T-helper 2 cell treated with Interferon-gamma antibody and Interleukin-4, amounts not matched to agents 100 ng/mL and 5 ng/mL, for 36 hours (primary cell): ENCODE measurements around the gene UFSP1. TPM values are rescaled to one million over a fixed set of nuclear protein-coding genes. Genes with fewer than 3 reads are reported as not detected.

Experiments
- intact Hi-C: fragments of 100-400 bp; cut with micrococcal nuclease; formaldehyde crosslinking; loops from one replicate; pipeline ENCODE4 v1.15.1; 2023
- total RNA-seq: library from RNA; stranded (reverse); gene quantifications from 2 replicates; pipeline ENCODE4 v1.2.3, GENCODE V29; 2022

UFSP1 gene
- total RNA-seq, 1 donor from 2014 or later, result 3.5 TPM

DNA sequence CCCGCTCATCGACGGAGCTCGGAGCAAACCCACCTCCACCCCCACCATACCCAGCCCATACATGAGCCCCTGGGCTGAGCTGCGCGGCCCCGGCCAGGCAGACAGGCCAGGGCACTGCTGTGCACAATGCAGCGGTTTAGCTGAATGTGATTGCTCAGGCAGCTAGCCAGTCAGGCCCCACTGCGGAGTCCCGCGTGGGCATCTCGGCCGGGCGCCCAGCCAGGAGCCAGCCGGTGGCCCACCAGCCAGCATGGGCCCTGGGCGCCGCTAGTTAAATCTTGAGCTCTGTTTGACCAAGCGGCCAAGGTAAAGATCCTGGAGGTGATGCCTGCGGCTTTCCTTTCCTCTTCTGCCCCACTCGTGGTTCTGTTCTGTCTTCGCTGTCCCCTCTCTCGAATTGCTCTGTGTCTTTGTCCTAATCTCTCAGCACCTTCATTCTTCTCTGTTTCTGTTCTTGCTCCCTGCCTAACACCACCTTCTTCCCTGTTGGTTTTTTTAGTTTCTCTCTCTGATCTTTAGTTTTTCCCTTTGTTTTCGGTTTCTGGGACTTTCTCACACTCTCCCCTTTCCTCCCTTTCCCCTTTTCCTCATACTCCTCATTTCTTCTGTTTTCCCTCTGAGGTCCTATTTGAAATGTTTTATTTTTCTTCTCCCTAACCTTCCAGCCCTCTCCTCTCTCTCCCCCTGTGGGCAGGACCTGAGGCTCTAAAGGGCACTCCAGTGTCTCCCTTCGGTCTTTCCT lies 6.6 kb downstream of the UFSP1 start:
- intact Hi-C loops, result loop anchor here (10.0 kb wide), 2 partner anchors 362 to 448 kb away; partner anchors contain the start of genes FIS1 and PPP1R35

DNA sequence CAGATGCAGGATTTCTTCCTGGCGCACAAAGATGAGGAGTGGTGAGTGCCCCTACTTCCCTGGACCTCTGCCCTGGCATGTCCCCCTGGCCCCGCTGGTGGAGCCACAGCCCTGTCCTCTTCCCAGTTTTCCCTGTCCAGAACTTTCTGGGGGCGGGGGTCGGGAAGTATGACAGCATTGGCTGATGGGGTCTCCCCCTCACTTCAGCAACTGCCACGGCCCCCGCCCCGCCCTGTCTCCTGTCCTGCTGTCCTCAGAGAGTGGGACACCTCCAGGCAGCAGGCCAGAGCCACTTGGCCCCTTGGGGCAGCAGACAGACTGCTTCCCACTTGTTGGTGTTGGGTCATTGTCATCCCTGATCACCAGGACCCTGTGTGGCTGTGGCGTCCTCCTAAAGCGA lies 7.3 kb downstream of the UFSP1 start:
- intact Hi-C loops, result loop anchor here (10.0 kb wide), 2 partner anchors 363 to 447 kb away; partner anchors contain the start of genes FIS1 and PPP1R35

DNA sequence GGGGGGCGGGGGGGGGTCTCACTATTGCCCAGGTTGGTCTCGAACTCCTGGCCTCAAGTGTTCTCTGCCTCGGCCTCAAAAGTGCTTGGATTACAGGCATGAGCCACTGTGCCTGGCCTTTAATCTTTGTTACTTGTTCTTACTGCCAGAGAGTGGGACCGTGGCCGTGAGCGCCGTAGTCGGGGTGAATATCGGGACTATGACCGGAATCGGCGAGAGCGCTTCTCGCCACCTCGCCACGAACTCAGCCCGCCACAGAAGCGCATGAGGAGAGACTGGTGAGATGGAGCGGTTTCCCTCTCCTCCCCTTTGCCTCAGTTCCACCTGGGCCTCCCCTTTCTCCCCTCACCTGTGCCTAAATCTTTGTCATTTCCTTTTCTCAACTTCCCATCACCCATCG lies 8.4 kb downstream of the UFSP1 start:
- intact Hi-C loops, result loop anchor here (10.0 kb wide), 2 partner anchors 364 to 446 kb away; partner anchors contain the start of genes FIS1 and PPP1R35

DNA sequence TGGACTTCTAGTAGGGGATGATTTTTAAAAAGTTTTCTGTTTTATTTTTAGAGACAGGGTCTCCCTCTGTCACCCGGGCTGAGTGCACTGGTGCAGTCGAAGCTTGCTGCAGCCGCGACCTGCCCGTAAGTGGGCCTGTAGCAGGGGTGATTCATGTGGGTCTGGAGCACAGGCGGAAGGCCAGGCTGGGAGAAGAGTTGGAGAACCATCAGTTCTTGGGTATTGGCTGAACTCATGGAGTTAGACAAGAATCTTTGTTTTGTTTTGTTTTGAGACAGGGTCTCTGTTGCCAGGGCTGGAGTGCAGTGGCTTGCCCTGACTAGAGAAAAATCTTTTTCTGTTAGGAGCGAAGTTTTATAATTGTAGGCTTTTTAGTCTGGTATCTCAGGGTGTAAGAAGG lies 8.9 kb downstream of the UFSP1 start:
- intact Hi-C loops, result loop anchor here (10.0 kb wide), 2 partner anchors 364 to 446 kb away; partner anchors contain the start of genes FIS1 and PPP1R35

DNA sequence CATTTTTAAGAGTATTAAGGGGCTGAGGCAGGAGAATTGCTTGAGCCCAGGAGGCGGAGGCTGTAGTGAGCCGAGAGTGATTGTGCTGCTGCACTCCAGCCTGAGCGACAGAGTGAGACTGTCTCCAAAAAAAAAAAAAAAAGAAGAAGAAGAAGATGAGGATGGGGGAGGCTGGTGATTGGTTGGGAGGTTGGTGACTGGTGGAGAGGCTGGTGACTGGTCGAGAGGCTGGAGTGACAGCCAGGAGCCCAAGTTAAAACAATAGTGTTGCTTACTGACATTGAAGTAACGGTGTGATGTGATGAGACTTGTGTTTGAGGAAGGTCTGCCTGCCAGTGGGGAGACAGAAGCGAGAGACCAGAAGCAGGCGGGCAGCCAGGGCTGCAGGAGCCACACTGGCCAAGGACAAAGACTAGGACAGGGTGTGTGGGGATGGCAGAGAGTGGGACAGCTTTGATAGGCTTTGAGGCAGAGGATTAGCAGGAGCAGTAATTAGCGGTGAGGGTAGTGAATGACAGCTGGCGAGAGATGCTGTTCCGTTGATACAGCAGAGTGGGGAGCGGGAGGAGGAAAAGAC lies 9.7 kb downstream of the UFSP1 start:
- intact Hi-C loops, result loop anchor here (5.0 to 10.0 kb wide), 3 partner anchors 172 to 445 kb away; partner anchors contain the start of genes FIS1, POP7 and PPP1R35

DNA sequence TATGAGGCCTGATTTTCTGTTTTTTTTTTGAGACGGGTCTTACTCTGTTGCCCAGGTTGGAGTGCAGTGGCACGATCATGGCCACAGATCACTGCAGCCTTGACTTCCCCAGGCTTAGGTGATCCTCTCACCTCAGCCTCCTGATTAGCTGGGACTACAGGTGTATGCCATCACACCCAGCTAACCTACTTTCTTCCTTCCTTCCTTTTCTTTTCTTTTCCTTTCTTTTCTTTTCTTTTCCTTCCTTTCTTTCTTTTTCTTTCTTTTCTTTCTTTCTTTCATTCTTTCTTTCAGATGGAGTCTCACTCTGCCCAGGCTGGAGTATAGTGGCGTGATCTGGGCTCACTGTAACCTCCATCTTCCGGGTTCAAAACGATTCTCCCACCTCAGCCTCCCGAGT lies 10.8 kb downstream of the UFSP1 start:
- intact Hi-C loops, result loop anchor here (5.0 kb wide), 1 partner anchor 171 kb away; the partner anchor contains the start of gene POP7

DNA sequence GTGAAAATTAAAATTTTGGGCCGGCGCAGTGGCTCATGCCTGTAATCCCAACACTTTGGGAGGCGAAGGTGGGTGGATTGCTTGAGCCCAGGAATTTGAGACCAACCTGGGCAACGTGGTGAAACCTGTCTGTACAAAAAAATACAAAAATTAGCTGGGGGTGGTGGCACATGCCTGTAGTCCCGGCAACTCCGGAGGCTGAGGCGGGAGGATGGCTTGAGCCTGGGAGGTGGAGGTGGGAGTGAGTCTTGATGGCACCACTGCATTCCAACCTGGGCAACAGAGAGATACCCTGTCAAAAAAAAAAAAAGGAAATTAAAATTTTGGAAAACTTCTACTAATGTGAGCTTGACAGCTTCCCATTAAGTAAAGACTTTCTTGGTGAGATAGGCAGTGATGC lies 11.5 kb downstream of the UFSP1 start:
- intact Hi-C loops, result loop anchor here (5.0 kb wide), 1 partner anchor 171 kb away; the partner anchor contains the start of gene POP7

DNA sequence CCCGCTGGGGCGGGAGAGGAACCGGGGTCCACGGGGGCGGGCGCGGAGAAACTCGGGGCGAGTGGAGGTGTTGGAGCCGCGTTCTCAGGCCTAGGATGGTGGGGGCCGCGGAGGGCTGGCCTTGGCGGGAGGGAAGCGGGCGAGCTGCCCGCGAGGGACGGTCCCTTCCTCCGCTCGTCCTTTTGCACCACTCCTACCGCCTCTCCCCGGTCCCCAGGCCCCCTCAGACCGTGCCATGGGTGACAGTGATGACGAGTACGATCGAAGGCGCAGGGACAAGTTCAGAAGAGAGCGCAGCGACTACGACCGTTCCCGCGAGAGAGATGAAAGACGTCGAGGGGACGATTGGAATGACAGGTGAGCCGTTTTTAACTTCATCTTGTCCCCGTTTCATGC lies 14.2 kb downstream of the UFSP1 start:
- intact Hi-C loops, result loop anchor here (1.0 to 5.0 kb wide), 3 partner anchors 12 to 168 kb away; partner anchors contain the start of genes POP7 and SLC12A9

DNA sequence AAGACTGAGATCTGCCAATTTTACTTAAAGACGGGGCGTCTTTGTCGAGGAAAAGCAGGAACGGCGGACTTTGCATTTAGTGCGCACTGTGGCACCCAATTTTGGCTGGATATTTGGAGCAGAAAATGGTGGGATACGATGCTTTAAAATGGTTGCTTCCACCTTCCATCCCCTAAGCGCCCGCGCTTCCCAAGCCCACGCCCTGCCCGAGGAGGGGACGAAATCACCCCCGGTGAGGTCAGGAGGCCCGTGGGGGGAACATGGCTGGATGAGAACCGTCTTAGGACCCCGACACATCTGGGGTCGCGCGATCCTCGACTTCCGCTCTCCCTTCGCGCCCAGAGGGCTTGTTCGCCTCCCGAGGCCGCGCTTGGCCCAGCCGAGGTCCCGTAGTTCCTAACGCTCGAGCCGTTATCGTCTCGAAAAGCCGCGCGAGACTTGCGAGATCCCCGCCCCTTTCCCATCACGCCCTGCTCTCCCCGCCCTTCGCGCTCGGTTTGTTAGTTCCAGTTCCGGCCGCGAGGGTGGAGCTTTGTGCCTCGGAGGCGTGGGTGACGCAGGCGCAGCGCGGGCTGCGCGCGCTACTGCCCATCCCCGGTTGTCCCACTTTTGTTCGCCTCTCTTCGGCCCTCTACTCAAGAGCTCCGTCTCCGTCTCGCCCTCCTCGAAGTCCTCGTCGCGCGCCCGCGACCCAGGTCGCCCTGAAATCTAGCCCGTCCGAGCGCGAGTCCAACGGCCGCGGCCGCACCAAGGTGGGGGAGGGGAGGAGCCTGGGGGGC lies 14.7 kb downstream of the UFSP1 start, which contains the start of gene SRRT:
Gene SRRT, plus strand, starts transcription at position 527 of the 779 bp plus-strand sequence. CDS start 488 bp downstream, outside the sequence.
- intact Hi-C loops, result loop anchor here (1.0 to 5.0 kb wide), 3 partner anchors 13 to 167 kb away; partner anchors contain the start of genes POP7 and SLC12A9

DNA sequence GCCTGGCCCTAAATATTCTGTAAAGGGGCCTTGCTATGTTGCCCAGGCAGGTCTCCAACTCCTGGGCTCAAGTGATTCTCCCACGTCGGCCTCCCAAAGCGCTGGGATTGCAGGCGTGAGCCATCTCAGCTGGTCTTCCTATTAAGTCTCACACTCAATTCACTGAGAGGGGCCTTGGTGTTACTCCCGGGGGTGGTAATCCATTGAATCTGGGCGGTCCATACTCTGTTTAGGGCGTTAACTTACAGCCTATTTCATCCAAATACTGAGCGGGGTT lies 15.3 kb downstream of the UFSP1 start:
- intact Hi-C loops, result no loop called here

DNA sequence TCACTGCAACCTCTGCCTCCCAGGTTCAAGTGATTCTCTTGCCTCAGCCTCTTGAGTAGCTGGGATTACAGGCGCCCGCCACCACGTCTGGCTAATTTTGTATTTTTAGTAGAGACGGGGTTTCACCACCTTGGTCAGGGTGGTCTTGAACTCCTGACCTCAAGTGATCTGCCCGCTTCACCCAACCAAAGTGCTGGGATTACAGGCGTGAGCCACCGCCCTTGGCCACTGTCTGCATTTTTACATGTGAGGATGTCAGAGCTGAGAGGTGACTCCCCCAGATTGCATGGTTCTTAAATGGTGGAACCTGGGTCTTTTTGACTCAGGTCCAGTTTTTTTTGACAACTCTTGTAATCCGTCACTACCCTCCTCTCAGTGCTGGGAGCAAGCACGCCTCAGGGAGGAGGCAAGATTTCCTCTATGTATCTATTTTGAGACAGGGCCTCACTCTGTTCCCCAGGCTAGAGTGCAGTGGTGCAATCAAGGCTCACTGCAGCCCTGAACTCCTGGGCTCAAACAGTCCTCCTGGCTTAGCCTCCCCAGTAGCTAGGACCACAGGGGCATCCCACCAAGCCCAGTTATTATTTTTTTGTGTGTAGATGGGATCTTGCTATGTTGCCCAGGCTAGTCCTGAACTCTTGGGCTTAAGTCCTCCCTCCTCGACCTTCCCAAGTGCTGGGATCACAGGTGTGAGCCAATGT lies 15.8 kb downstream of the UFSP1 start:
- intact Hi-C loops, result no loop called here

DNA sequence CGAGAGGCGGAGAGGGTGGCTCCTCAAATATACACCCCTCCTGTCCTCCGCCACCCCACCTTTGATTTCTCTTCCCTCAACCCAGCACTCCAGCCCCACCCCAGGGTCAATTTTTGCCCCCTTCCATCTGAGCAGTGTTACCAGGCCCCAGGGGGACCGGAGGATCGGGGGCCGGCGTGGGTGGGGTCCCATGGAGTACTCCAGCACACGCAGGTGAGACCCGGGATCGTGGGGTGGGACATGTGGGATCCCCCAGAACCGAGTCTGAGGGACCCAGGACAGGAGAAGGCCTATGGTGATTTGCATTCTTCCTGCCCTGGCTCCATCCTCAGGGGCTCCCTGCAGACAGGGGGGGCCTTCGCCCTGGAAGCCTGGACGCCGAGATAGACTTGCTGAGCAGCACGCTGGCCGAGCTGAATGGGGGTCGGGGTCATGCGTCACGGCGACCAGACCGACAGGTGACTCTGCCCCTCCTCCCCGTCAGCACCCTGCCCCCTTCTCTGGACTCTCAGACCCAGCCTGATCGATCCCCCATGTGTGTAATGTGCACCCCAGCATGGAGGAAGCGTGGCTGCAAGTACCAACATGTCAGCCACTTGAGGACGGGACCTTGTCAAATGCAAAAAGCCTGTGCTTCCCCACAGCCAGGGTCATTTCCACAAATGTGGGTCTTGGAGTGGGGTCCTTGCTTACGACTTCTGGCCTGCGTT lies 21.6 kb downstream of the UFSP1 start:
- intact Hi-C loops, result loop anchor here (5.0 kb wide), 1 partner anchor 349 kb away; the partner anchor contains the start of genes PLOD3 and ZNHIT1

DNA sequence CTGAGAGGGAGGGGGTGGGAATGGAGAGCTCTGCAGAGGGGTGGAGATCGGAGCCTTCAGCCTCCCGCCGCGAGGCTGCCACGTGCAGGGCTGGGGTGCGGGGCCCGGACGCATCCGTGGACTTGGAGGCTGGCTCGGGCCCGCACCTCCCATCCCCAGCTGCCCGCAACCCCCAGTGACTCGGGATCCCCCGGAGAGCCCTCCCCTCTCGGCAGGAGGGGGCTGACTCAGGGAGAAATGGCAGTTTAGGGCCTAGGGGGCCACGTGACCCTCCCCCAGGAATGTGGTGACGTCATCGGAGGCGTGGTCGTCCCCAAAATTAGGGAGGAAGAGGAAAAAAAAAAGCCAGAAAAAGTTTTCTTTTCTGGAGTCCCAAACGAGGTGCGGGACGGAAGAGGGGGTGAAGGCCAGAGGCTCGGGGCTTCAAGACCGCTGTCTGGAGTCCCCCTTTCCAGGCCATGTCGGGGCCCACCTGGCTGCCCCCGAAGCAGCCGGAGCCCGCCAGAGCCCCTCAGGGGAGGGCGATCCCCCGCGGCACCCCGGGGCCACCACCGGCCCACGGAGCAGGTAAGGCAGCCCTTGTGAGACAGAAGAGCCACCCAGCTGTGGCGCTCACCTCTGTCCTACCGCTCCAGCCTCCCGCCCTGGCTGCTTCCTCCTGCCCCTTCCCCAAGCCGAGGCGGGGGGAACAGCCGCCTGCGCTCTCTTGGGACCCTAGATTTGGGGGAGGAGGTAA lies 22.3 kb downstream of the UFSP1 start, which contains the start of gene TRIP6:
Gene TRIP6, plus strand, starts transcription at position 348 of the 736 bp plus-strand sequence. Its CDS starts 111 bp downstream, at position 459.
- intact Hi-C loops, result loop anchor here (5.0 kb wide), 1 partner anchor 350 kb away; the partner anchor contains the start of genes PLOD3 and ZNHIT1

DNA sequence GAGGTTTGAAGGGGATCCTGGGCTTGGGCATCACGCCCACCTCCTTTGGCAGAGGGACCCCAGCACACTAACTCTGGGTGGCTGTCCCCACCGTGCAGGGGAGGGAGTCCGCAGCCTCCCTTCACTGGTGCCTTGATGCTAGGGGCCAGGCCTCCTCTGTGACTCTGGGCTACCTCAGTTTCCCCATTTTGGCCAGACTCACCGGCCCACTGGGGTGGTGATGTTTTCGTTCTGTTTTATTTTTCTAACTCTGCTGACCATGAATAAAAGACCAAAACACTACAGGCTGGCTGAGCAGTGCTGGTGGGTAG lies 22.8 kb downstream of the UFSP1 start:
- intact Hi-C loops, result loop anchor here (5.0 kb wide), 1 partner anchor 351 kb away; the partner anchor contains the start of genes PLOD3 and ZNHIT1

DNA sequence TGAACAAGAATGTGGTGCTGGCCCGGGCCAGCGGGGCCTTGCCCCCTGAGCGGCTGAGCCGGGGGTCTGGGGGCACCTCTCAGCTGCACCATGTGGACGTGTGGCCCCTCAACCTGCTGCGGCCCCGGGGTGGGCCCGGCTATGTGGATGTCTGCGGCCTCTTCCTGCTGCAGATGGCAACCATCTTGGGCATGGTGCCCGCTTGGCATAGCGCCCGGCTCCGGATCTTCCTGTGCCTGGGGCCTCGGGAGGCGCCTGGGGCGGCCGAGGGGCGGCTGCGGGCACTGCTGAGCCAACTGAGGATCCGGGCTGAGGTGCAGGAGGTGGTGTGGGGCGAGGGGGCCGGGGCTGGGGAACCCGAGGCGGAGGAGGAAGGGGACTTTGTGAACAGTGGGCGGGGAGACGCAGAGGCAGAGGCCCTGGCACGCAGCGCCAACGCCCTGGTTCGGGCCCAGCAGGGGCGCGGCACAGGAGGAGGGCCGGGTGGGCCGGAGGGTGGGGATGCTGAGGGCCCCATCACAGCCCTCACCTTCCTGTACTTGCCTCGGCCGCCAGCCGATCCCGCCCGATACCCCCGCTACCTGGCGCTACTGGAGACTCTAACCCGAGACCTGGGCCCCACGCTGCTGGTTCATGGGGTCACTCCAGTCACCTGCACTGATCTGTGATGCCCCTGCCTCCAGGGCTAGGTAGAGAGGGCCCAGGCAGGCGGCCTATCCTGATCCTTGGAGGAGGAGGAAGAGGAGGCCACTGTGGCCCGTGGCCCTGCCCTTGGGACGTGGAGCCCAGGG lies 23.4 kb downstream of the UFSP1 start:
- intact Hi-C loops, result loop anchor here (5.0 kb wide), 1 partner anchor 351 kb away; the partner anchor contains the start of genes PLOD3 and ZNHIT1

DNA sequence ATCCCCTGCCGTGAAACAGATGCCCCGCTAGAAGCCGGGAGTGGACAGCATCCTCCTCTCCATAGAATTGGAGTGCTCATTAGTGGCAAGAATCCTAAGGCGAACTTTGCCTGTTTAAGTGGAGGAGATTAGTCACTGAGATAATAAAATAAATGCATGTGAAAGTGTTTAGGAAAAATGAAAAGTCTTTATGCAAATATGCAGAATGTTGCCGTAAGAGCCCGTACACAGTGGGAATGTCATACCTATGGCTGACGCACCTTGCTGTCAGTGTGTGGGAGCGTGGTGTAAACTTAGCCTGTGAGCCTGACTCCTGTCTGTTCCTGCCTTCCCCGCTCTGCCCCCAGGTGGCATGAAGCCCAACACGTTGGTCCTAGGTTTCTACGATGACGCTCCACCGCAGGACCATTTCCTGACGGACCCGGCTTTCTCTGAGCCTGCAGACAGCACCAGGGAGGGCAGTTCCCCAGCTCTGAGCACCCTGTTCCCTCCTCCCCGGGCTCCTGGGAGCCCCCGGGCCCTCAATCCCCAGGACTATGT lies 24.1 kb downstream of the UFSP1 start:
- intact Hi-C loops, result loop anchor here (5.0 kb wide), 1 partner anchor 352 kb away; the partner anchor contains the start of genes PLOD3 and ZNHIT1

DNA sequence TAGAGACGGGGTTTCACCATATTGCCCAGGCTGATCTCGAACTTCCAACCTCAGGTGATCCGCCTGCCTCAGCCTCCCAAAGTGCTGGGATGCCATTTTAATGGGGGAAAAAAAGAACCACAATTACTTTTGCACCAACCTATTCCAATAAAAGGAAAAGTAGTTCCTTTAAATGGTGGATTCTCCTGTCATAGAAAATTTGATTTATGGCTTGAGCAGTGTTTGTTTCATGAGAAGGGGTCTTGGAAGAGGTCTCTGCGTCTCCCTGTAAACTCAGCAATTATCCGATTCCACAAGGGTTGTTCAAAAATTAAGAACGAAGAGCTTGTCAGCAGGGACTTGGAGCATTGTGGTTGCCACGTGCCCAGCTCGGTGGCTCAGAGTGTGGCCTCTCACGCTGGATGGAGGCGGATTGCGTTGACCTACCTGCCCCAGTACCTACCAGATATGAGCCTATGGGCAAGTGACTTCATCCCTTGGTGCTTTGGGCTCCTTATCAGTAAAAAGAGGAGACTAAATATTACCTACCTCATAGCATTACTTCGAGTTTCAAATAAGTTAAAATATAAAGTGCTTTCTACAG lies 25.2 kb downstream of the UFSP1 start:
- intact Hi-C loops, result no loop called here
